ENCODE results near the gene GRK2.
A peak's percentile ranks its signal among the peaks of the same experiment; 100 is the strongest.

GRK2 gene

DNA sequence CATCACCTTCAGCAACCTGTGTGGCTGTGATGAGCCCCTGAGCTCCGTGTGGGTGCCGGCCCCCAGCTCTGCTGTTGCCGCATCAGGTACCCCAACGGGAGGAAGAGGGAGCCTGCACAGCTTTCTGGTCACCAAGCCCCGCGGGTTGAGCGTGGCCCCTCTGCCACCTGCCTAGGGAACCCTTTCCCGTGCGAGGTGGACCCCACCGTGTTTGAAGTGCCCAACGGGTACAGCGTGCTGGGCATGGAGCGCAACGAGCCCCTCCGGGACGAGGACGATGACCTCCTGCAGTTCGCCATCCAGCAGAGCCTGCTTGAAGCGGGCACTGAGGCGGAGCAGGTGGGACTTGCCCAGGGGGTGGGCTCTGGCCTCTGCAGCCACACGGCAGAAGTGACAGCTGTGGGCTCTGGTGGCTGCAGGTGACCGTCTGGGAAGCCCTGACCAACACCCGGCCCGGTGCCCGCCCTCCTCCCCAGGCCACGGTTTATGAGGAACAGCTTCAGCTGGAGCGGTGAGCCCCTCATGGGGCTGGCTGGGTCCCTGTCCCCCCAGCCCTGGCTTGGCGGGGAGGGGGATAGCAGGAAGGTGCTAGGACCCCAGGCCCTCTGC, 35.1 kb downstream of the GRK2 start:
- no peak for DNase-seq

DNA sequence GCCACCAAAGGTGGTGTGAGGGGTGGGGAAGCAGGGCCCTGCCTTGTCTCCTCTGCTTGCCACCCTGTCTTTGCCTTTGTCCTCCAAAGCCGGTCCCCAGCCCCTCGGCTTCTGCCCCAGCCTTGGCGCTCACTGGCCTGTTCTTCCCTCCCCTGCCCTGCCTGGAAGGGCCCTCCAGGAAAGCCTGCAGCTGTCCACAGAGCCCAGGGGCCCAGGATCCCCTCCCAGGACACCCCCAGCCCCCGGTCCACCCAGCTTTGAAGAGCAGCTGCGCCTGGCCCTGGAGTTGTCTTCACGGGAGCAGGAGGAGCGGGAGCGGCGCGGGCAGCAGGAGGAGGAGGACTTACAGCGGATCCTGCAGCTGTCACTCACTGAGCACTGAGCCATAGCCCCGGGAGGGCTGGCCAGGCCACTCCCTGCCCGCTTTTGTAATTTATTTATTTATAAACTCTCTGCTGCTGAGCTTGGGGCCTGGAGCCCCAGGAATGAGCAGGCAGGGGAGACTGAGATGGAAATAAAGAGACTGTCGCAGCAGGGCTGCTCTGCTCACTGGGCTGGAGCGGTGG, 35.8 kb downstream of the GRK2 start:
- DNase-seq: peak; percentile 45 to 60 (median 56)

DNA sequence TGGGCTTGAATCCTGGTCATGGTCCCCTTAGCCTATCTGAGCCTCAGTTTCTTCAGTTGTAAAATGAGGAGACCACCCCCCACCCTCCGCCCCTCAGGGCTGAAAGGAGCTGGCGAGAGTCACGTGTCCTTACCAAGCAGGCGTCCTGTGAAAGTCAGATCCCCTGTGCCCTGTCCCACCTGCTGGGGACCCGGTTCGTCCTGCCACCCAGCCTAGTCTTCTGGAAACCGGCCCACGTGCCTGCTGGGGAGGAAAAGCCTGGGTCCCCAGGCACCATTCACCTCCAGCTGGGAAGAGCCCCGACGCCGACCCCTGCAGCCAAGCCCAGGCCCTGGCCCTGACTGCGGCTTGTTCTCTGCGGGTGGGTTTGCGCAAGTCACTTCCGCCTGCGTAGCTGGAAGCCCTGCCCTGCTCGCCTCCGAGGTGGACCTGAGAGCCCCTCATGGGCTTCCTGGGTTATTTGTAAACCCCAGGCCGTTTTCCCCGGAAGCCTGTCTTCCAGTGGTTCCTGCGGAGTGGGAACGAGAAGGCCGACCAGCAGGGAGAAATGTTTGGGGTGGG, 36.4 kb downstream of the GRK2 start:
- peak; percentile 48 to 64 (median 50) for DNase-seq

DNA sequence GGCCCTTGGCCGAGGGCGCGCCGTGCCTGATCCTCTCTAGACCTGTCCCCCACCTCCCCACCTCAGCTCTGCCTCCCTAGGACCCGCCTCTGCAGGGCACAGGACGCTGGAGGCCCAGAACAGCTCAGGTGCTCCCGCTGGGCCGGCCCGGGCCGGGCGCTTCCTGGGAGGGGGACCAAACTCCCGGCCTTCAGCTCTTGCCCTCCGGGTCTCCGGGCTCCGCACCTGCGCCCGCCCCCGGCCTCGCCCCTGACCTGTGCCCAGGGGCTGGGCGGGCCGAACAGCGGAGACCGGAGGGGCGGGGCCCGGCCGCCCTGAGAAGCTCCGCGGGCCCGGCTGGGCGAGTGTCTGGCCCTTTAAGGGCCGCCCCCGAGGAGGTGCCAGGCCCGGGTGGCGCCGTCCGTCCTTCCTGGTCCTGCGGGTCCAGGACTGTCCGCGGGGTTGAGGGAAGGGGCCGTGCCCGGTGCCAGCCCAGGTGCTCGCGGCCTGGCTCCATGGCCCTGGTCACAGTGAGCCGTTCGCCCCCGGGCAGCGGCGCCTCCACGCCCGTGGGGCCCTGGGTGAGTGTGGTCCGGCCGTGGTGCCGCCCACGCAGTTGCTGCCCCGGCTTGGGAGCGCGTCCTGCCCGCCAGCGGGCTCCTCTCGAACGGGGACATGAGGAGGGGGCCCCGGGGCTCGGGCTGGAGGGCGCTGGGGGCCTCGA, 37.0 kb downstream of the GRK2 start, which contains the start of gene SSH3:
Gene SSH3 (plus strand): TSS at position 399 of the 703 bp plus-strand sequence. CDS start 96 bp downstream, at position 495.
- peak; percentile 59 to 84 (median 71) for DNase-seq

DNA sequence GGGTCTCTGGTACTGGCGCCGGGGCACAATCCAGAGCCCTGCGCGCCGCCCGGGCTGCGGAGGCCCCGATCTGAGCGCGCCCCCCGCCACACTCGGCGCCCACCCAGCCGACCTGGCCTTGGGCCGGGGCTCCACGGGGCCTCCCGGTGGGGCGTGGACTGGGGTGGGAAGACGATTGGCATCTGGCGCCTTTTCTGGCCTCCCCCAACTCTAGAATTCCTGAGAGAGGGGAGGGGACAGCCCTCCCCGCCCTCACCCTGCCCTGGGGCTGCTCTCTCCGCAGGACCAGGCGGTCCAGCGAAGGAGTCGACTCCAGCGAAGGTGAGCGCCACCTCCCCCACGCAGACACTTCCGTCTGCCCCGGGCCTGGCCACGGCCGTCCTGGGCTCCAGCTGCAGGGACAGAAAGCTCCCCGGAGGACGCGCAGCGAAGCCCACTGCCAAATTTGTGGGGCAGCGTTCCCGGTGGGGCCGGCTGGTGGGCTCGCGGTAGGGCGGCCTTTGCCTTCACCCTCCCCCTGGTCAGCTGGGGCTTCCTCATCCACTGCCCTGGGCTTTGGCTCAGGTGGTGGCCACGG, 37.6 kb downstream of the GRK2 start:
- peak in 1 of 3 donors; percentile 38 for DNase-seq

DNA sequence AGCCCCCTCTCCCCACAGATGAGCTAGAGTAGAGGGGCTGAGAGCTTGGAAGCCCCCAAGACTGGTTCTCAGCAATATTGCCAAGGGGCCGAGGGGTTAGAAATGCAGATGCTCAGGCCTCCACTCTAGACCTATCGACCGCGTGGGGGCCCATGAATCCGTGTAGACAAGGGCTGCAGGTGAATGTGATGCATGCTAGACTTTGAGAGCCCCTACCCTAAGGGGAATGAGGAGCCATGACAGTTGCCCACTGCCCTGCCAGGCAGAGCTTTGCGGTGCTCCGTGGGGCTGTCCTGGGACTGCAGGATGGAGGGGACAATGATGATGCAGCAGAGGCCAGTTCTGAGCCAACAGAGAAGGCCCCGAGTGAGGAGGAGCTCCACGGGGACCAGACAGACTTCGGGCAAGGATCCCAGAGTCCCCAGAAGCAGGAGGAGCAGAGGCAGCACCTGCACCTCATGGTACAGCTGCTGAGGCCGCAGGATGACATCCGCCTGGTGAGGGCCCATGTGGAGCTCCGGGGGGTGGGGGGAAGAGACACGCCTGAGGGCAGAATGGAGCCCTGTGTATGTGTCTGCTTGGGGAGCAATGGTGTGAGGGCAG, 38.3 kb downstream of the GRK2 start:
- DNase-seq: no peak

DNA sequence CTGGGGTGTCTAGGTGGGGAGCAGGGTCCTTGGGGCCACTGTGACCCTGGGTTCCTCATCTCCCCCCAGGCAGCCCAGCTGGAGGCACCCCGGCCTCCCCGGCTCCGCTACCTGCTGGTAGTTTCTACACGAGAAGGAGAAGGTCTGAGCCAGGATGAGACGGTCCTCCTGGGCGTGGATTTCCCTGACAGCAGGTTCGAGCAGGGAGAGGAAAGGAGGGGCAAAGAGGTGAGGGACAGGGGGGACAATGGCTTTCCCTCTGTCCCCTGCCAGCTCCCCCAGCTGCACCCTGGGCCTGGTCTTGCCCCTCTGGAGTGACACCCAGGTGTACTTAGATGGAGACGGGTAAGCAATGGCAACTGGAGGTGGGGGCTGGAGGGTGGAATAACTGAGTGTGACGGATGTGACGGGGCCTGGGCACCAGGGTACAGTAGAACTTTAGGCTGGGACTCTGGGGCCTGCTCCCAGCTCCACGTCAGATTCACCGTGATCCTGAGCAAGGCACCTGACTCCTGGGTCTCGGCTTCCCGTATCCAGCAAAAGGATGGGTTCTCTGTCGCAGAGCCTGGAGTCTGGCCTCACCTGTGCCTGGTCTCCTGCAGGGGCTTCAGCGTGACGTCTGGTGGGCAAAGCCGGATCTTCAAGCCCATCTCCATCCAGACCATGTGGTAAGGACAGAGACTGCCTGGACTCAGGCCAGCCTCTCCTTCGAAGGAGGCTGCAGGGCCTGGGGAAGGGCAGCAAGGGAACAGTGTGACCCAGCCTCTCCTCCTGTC, 40.7 kb downstream of the GRK2 start:
- DNase-seq: no peak

DNA sequence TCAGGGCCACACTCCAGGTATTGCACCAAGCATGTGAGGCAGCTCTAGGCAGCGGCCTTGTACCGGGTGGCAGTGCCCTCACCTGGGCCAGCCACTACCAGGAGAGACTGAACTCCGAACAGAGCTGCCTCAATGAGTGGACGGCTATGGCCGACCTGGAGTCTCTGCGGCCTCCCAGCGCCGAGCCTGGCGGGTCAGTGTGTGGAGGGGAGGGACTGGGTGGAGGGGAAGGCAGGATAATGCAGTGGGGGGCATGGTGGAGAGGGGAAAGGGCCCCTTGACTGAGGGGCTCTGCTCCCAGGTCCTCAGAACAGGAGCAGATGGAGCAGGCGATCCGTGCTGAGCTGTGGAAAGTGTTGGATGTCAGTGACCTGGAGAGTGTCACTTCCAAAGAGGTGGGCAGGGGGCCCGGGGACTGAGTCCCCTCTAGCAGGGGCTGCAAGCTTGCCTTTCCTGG, 41.3 kb downstream of the GRK2 start:
- DNase-seq: no peak

DNA sequence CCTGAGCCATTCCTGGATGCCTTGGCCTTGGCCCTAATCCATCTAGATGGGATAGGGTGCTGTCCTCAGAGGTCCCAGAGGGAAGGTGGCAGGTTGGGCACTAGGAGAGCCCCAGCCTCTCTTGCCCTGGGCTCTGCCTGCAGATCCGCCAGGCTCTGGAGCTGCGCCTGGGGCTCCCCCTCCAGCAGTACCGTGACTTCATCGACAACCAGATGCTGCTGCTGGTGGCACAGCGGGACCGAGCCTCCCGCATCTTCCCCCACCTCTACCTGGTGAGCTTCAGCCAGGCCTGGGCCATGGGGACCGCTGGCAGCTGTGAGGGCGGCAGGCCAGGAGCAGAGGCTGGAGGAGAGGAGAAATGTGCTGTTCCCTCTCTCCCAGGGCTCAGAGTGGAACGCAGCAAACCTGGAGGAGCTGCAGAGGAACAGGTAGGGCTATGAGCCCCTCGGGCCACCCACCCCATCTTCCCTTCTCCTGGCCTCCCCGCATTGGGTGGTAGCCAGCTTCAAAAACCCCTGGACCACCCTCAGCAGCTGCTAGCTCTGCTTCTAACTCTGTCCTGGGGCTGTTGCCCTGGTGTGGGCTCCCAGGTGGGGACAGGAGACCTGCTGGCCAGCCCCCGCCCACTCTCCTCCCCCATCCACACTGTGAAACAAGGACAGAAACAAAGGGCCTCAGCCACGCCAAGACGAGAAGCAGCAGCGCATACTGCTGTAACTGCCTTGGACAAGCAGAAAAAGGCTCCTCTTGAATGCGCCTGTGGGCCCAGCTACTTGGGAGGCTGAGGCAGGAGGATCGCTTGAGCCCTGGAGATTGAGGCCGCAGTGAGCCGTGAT, 42.0 kb downstream of the GRK2 start:
- no peak for DNase-seq

DNA sequence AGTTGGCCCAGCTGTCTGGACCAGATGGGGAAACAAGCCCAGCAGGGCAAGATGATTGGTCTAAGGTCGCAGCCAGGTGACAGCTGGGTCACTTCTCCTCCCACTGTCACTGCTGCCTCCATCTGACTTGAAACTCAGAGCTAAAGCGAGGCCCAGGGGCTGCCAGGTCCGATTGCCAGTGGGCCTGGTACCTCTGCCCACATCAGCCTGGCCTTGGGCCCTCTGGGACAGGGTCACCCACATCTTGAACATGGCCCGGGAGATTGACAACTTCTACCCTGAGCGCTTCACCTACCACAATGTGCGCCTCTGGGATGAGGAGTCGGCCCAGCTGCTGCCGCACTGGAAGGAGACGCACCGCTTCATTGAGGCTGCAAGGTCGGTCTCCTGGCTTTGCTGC, 42.9 kb downstream of the GRK2 start:
- no peak for DNase-seq

DNA sequence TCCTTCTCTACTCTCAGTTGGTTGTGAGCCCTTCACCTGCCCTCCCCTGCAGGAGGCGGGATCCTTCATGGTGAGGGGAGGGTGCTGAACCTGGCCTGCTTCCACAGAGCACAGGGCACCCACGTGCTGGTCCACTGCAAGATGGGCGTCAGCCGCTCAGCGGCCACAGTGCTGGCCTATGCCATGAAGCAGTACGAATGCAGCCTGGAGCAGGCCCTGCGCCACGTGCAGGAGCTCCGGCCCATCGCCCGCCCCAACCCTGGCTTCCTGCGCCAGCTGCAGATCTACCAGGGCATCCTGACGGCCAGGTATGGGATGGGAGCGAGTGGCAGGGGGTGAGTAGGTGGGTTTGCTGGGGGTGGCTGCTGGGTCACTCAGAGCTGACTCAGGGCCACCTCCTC, 43.4 kb downstream of the GRK2 start:
- DNase-seq: no peak

DNA sequence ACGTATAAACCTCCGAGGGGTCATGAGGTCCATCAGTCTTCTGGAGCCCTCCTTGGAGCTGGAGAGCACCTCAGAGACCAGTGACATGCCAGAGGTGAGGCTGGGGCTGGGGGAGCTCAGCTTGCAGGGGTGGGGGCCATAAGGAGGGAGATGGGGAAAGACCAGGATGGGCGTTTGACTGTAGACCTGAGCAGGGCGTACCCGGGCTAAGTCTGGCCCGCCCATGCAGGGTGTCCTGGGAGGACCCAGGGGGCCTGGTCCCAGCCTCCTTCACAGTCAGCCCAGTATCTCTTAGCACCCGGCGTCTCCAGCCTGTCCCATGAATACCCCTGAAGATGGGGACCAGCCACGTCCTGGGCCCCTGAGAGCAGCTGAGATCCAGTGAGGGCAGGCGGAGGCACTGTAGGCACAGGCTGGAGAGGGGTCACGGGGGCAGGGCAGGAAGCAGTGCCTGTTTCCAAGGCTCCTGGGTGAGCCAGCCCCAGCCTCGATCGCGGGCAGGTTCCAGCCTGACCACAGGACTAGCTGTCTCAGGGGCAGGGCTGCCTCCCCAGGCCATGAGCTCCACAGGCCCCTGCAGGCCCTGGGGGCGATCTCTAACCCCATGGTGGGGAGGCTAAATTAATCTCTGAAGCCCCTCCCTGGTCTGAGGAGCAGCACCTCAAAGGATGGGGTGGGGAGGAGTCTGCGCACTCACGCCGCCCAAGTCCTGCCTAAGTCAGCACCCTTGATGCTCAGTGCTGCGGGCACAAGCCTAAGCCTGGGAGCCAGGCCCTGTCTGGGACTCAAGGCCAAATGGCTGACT, 44.2 kb downstream of the GRK2 start:
- no peak for DNase-seq

DNA sequence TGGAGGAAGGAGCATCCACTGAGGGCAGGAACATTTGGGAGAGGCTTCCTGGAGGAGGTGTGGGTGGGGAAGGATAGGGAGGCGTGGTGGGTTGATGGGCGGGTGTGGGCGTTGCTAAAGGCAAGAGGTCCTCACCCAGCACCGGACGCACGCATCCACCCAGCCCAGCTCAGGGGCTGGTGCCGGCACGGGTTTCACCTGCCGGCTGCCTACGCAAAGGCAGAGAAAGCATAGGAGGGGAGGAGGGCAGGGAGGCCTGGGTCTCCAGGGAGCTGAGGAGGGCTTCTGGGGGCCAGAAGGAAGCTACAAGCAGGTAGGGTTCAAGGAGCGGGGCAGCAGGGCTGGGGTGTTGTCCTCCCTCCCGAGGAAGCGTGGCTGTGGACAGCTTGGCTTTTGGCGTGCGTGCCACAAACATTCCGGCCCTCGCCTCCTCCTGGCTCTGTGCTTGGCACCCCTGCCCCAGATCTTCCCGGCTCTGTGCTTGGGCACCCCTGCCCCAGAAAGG, 44.8 kb downstream of the GRK2 start:
- no peak for DNase-seq

DNA sequence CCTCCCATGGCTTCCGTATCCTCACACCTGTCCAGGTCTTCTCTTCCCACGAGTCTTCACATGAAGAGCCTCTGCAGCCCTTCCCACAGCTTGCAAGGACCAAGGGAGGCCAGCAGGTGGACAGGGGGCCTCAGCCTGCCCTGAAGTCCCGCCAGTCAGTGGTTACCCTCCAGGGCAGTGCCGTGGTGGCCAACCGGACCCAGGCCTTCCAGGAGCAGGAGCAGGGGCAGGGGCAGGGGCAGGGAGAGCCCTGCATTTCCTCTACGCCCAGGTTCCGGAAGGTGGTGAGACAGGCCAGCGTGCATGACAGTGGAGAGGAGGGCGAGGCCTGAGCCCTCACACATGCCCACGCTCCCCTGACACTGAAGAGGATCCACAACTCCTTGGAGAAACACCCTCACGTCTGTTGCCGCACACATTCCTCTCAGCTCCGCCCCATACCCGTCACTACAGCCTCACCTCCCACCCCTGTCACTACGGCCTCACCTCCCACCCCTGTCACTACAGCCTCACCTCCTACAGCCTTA, 45.3 kb downstream of the GRK2 start:
- DNase-seq: no peak

DNA sequence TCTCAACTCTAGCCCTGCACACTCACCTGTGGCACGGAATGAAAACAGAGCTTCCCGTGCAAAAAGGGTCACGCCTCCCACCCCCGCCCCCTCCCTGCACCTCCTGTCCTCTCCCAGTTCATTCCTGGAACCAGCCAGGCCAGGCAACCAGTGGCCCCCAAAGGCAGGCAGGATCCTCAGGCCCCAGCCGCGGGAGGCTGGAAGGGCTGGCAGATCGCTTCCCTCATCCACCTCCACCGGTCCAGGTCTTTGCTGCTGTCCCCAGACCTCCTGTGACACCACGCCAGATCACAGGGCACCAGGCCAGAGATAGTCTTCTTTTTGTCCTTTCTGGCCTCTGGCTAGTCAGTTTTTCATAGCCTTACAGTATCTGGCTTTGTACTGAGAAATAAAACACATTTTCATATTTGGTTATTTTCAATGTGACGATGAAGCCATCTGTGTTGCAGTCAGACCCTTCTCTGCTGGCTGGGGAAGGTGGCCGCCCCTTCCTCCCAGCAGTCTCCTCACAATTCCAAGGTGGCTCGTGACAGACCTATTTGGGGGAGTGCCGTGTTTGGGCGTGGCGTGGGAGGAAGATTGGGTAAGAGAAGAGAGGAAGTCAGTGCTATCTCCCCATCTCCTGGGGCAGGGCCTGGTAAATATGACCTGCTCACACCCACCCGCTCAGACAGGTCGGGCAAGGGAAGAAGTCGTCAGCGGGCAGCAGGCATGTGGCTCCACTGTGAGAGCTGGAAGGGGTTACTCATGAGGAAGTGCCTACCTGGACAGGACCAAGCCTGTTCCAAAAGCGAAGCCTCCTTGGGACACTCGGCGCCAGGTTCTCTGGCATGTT, 46.1 kb downstream of the GRK2 start:
- peak; percentile 44 to 53 (median 45) for DNase-seq

DNA sequence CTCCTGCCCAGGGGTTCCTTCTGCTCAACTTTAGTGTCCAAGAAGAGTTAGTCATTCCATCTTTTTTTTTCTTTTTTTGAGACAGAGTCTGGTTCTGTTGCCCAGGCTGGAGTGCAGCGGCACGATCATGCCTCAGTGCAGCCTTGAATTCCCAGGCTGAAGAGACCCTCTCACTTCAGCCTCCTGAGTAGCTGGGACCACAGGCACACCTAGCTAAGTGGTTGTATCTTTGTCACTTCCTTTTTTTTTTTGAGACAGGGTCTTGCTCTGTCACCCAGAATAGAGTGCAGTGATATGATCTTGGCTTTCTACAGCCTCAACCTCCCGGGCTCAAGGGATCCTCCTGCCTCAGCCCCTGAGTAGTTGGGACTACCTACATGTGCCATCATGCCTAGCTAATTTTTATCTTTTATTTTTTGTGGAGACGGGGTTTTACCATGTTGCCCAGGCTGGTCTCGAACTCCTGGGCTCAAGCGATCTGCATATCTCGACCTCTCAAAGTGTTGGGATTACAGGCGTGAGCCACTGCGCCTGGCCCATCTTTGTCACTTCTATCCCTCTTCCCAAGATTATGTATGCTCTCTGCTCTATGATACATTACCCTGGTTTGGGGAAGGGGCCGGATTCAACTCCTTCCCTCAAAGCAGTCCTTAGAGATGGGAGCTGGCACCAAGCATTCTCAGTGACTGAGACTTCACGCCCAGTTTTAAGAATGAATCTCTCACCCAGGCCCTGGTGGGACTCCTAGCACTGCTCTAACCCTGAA, 47.0 kb downstream of the GRK2 start:
- DNase-seq: no peak

DNA sequence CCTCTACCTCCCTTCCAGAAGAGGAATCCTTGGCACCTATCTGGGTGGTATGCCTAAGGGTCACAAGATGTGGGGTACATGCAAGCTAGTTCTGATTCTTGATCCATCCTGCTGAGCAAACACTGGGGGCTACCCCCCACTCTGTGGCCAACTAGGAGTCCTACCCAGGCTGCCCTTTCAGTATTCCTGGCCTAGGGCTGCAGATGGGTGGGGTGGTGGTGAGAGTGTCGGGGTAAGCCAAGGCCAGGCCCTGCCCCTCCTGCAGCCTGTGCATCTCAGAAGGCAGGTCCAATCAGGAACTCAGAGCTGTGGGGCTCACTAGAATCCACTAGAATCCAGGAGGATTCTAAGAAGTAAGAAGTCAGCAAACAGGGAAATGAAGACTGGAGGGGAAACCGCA, 47.9 kb downstream of the GRK2 start:
- DNase-seq: no peak

DNA sequence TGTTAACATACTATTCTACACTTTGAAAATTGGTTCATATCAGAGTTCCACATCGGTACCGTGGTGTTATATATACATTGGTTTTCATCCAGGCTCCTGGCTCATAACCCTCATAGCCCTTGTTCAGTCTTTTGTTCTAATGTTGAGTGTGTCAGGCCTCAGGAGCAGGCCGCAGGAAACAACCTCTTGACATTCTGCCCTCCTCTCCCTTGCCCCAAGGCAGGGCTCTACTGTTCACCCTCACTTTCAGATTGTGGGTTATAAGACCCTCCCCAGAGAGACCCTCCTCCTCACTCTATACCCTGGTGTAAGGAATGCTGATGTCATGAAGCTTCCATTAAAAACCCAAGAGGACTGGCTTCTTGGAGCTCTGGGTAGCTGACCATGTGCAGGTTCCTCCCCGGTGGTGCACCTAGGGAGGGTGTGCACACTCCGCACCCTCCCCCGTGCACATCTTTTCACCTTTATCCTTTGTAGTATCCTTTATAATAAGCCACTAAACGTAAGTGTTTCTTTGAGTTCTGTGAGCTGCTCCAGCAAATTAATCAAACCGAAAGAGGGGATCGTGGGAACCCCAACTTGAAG, 49.1 kb downstream of the GRK2 start:
- no peak for DNase-seq
